ENCODE data around the gene VSIG8.

DNA sequence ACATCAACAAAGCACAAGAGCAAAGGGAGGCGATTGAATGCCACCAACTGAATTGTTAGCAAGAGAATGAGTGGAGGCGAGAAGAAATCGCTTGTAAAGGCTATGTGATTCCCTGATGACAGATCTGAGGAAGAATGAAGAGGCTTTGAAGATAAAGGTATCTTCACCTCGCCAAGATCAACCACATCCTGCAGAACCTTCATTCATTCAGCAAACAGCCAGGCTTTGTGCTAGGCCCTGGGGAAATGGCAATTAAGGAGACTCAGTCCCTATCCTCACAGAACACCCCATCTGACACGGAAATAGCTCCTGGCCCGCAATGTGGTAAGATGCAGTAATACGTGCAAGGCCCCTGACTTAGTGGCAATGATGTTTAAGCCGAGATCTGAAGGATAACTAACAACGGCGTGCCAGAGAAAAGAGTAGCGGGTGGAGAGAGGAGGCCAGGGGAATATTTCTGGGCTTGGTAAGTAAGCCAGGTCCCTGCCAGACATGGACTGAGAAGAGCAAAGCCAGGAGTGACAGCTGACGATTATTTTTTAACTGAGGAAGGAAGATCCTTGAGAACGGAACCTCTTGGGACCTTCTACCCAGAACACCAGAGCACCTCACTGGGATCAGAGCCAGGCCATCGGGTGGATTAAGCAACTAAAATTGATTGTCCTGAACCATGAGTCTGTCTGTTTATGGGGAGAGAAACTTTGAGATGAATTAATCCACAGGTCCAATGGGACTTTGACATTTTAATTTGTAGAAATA is 4.6 kb upstream of the VSIG8 start:
- TF ChIP-seq POLR2A (IDR thresholded peaks at IDR 0.05; ENCODE audit: low read depth, low read length) (no peak), MAZ (IDR thresholded peaks at IDR 0.05; ENCODE audit: borderline replicate concordance, low read depth, low read length) (no peak)
- TF ChIP-seq, protein P1, sequence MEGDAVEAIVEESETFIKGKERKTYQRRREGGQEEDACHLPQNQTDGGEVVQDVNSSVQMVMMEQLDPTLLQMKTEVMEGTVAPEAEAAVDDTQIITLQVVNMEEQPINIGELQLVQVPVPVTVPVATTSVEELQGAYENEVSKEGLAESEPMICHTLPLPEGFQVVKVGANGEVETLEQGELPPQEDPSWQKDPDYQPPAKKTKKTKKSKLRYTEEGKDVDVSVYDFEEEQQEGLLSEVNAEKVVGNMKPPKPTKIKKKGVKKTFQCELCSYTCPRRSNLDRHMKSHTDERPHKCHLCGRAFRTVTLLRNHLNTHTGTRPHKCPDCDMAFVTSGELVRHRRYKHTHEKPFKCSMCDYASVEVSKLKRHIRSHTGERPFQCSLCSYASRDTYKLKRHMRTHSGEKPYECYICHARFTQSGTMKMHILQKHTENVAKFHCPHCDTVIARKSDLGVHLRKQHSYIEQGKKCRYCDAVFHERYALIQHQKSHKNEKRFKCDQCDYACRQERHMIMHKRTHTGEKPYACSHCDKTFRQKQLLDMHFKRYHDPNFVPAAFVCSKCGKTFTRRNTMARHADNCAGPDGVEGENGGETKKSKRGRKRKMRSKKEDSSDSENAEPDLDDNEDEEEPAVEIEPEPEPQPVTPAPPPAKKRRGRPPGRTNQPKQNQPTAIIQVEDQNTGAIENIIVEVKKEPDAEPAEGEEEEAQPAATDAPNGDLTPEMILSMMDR (conservative IDR thresholded peaks at IDR 0.05; ENCODE audit: low read depth, low read length), result no peak

All from IMR-90 (cell line).